Motor neuron (in vitro differentiated cells): ENCODE data around the gene ADAM12. TPM values are rescaled to one million over a fixed set of nuclear protein-coding genes. Genes with fewer than 3 reads are reported as not detected.
A peak's percentile ranks its signal among the peaks of the same experiment; 100 is the strongest.

Experiments used
- ATAC-seq, 8 experiments: fragments of 200-7000 bp; cut with Tn5 transposase; replicated peaks in 6 of 8; 2 replicates each; pipeline ENCODE4 v1.8.0; 2021; ENCODE audit warnings: mild to moderate bottlenecking in 8 of 8, moderate library complexity in 8 of 8
- H3K27ac ChIP-seq, 2 donors: fragments of 250-450 bp; sonication (Bioruptor Pico); 2 replicates each; pipeline ENCODE4 v1.9.0; 2021; ENCODE audit warnings: antibody characterized with exemption in 2 of 2, mild to moderate bottlenecking in 2 of 2, moderate library complexity in 1 of 2
- H3K4me1 ChIP-seq, 2 donors: fragments of 250-450 bp; sonication (Bioruptor Pico); replicated peaks in 1 of 2; 2 replicates each; pipeline ENCODE4 v1.6.1; 2021; ENCODE audit warnings: antibody characterized with exemption in 2 of 2, mild to moderate bottlenecking in 2 of 2, moderate library complexity in 1 of 2
- H3K4me3 ChIP-seq, 5 donors: fragments of 250-450 bp; sonication (Bioruptor Pico); 2 replicates each; pipeline ENCODE4 v1.9.0; 2021; ENCODE audit warnings: antibody characterized with exemption in 5 of 5, mild to moderate bottlenecking in 5 of 5, moderate library complexity in 4 of 5
- WGBS, 10 experiments: fragments of 450-650 bp; shearing (Covaris generic); methylation state at CpG; one replicate each; pipeline ENCODE4 v1.0.0; 2022; 5-methylcytosine and 5-hydroxymethylcytosine counted together
- in situ Hi-C, 9 experiments: fragments of 400-800 bp; cut with MboI; loops; one replicate each; pipeline ENCODE4 v1.15.0; 2021; ENCODE audit warnings: low sequenced_read_pairs in 9 of 9, low pct_unique_long_range_greater_than_20kb in 2 of 9; ENCODE audit not compliant: unreplicated experiment in 9 of 9
- total RNA-seq, 8 experiments: library from RNA; unstranded; fragments of 300-600 nt; gene quantifications; 2 replicates each; pipeline versions ENCODE4 v1.2.3 to v1.2.4, GENCODE V29; 2022

ADAM12 gene
- total RNA-seq, 8 experiments from 2014 or later: 0.63 to 62.9 (median 5.5) TPM

- 71 to 96% (median 87%) methylated on average over 2 to 4 of the region's 4 CpGs; no CpG with 5 or more reads in 2 of the 10 experiments for WGBS, 10 experiments
- ATAC-seq: no peak
- Histone ChIP-seq H3K27ac (no peak overlapping the region), H3K4me3 (no peak overlapping the region), H3K4me1 (peaks cover 12 to 14% of the 10 kb centered on the region in 2 donors)
- in situ Hi-C loops: no loop called here
Observed at GRCh38 chr10:126204320-126204719, 184.0 kb downstream of the ADAM12 start.

- in situ Hi-C loops: no loop called here
- no peak for ATAC-seq
- H3K4me3 ChIP-seq: no peak overlapping the region
- no peak overlapping the region for H3K27ac ChIP-seq
- WGBS, 10 experiments: 66 to 100% (median 94%) methylated on average over 1 to 6 of the region's 7 CpGs; no CpG with 5 or more reads in 2 of the 10 experiments
- H3K4me1 ChIP-seq: peaks cover 7 to 8% of the 10 kb centered on the region in 2 donors
Observed at GRCh38 chr10:126203746-126204145, 184.5 kb downstream of the ADAM12 start.

GRCh38 chr10:126201603-126202002 is 186.7 kb downstream of the ADAM12 start:
- H3K4me3 ChIP-seq: no peak overlapping the region
- H3K4me1 ChIP-seq: no peaks in the 10 kb centered on the region
- WGBS, 10 experiments: 49 to 100% (median 81%) methylated on average over 1 to 8 of the region's 8 CpGs; no CpG with 5 or more reads in 3 of the 10 experiments
- no peak overlapping the region for H3K27ac ChIP-seq
- in situ Hi-C loops: no loop called here
- ATAC-seq: no peak

GRCh38 chr10:126199221-126199998 is 188.9 kb downstream of the ADAM12 start:
- WGBS, 10 experiments: 16 to 96% (median 77%) methylated on average over 1 to 10 of the region's 13 CpGs
- H3K27ac ChIP-seq: no peak overlapping the region
- H3K4me3 ChIP-seq: no peak overlapping the region
- peaks cover 0 to 3% of the 10 kb centered on the region in 2 donors for H3K4me1 ChIP-seq
- ATAC-seq: peak in 7 of 8 experiments; percentile 56 to 98 (median 91)
- in situ Hi-C loops: no loop called here

- ATAC-seq: no peak
- no peak overlapping the region for H3K27ac ChIP-seq
- H3K4me1 ChIP-seq: peaks cover 0 to 3% of the 10 kb centered on the region in 2 donors
- in situ Hi-C loops: no loop called here
- no peak overlapping the region for H3K4me3 ChIP-seq
Observed at GRCh38 chr10:126198681-126199080, 189.6 kb downstream of the ADAM12 start.

- in situ Hi-C loops: no loop called here
- 66 to 100% (median 95%) methylated on average over 1 to 9 of the region's 9 CpGs; no CpG with 5 or more reads in 2 of the 10 experiments for WGBS, 10 experiments
- Histone ChIP-seq H3K27ac (no peak overlapping the region), H3K4me1 (peaks cover 0 to 3% of the 10 kb centered on the region in 2 donors), H3K4me3 (no peak overlapping the region)
- ATAC-seq: no peak
Observed at GRCh38 chr10:126197036-126197543, 191.2 kb downstream of the ADAM12 start.

DNA sequence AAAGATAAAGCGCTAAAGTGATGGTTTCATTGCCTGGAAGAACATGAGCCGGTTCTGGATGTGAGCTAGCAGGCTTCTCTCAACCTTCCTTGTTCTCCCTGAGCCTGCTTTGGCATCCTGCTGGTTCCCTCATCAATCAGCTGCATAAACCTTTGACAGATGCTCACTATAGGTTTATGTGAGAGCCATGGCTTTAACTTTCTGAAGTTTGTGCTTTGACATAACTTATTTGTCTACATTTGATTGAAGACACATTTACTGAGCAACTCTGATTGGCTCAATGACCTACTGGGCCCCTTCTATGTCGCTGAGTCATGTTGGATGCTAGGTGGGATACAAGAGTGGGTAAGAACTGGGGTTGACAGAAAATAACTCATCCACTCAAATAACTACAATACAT is 192.0 kb downstream of the ADAM12 start:
- in situ Hi-C loops: no loop called here
- Histone ChIP-seq H3K4me1 (peaks cover 0 to 3% of the 10 kb centered on the region in 2 donors), H3K27ac (no peak overlapping the region), H3K4me3 (no peak overlapping the region)
- 29 to 100% (median 77%) methylated on average over 1 to 3 of the region's 3 CpGs; no CpG with 5 or more reads in 4 of the 10 experiments for WGBS, 10 experiments
- no peak for ATAC-seq

DNA sequence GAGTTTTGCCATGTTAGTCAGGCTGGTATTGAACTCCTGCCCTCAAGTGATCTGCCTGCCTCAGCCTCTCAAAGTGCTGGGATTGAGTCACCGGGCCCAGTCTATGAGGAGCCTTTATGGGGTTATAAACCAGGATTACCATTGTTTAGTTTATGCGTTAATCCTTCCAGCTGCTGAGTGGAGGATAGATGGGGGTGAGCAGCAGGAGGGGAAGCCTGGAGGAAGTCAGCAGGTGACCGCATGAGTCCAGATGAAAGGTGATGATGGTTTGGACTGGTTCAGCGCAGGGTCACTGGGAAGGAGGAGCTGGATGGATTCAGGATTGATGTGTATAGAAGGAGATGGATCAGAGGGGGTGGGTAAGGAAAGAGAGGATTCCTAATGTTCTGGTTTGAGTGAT is 197.1 kb downstream of the ADAM12 start:
- H3K27ac ChIP-seq: no peak overlapping the region
- H3K4me1 ChIP-seq: peaks cover 3 to 10% of the 10 kb centered on the region in 2 donors
- H3K4me3 ChIP-seq: no peak overlapping the region
- in situ Hi-C loops: no loop called here
- 80 to 100% (median 100%) methylated on average over 1 to 3 of the region's 4 CpGs; no CpG with 5 or more reads in 2 of the 10 experiments for WGBS, 10 experiments
- no peak for ATAC-seq

GRCh38 chr10:126188679-126189200 is 199.5 kb downstream of the ADAM12 start:
- ATAC-seq: no peak
- no peak overlapping the region for H3K4me3 ChIP-seq
- WGBS, 10 experiments: 31 to 100% (median 88%) methylated on average over 2 to 3 of the region's 3 CpGs; no CpG with 5 or more reads in 1 of the 10 experiments
- in situ Hi-C loops: no loop called here
- no peak overlapping the region for H3K27ac ChIP-seq
- H3K4me1 ChIP-seq: peaks cover 3 to 14% of the 10 kb centered on the region in 2 donors

DNA sequence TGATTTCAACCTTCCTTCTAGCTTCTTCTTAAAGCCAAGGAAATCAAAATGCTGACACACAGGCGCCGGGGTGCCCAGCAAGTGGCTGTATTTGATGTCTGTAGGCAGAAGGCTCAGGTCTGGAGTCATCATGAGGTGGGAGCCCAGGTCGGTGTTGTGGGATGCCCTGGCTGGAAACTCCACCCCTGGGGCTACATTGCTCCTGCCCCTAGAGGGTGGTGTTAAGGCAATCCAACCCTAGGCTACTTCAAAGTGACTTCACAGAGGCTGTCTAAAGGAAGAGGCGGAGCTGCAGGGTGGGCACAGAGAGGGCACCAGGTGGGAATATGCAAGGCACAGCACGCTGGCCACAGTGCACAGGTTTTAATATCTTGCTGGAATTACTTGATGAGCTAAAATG is 200.9 kb downstream of the ADAM12 start:
- no peak overlapping the region for H3K27ac ChIP-seq
- WGBS, 10 experiments: 40 to 100% (median 83%) methylated on average over 1 to 4 of the region's 5 CpGs; no CpG with 5 or more reads in 4 of the 10 experiments
- in situ Hi-C loops: no loop called here

GRCh38 chr10:126186766-126187165 is 201.5 kb downstream of the ADAM12 start:
- Histone ChIP-seq H3K4me1 (peaks cover 3 to 14% of the 10 kb centered on the region in 2 donors), H3K4me3 (no peak overlapping the region), H3K27ac (no peak overlapping the region)
- peak in 1 of 8 experiments; percentile 54 for ATAC-seq
- WGBS, 10 experiments: 33 to 100% (median 77%) methylated on average over 1 to 5 of the region's 5 CpGs; no CpG with 5 or more reads in 1 of the 10 experiments
- in situ Hi-C loops: no loop called here

More for the DNA sequence above, 200.9 kb downstream of the ADAM12 start:
- Histone ChIP-seq H3K4me1 (peaks cover 3 to 14% of the 10 kb centered on the region in 2 donors), H3K4me3 (no peak overlapping the region)
- no peak for ATAC-seq

GRCh38 chr10:126185676-126186447 is 202.4 kb downstream of the ADAM12 start:
- H3K4me1 ChIP-seq: peaks cover 3 to 17% of the 10 kb centered on the region in 2 donors
- ATAC-seq: no peak
- WGBS, 10 experiments: 60 to 98% (median 85%) methylated on average over 4 to 8 of the region's 10 CpGs; no CpG with 5 or more reads in 2 of the 10 experiments
- in situ Hi-C loops: no loop called here
- H3K27ac ChIP-seq: no peak overlapping the region
- H3K4me3 ChIP-seq: no peak overlapping the region

- Histone ChIP-seq H3K27ac (no peak overlapping the region), H3K4me3 (no peak overlapping the region), H3K4me1 (peaks cover 19 to 28% of the 10 kb centered on the region in 2 donors)
- no peak for ATAC-seq
- in situ Hi-C loops: no loop called here
- 33 to 100% (median 86%) methylated on average over 1 to 4 of the region's 6 CpGs; no CpG with 5 or more reads in 3 of the 10 experiments for WGBS, 10 experiments
Observed at GRCh38 chr10:126181626-126182025, 206.7 kb downstream of the ADAM12 start.
